ENCODE data around the gene ACSS1.

ACSS1 gene

GRCh38 chr20:25058051-25058846, at the start of gene ACSS1:
ACSS1 (minus strand) TSS chr20:25058139; CDS start chr20:25058102, 37 bp downstream.
- in situ Hi-C loops (cut with MboI; ENCODE audit: low sequenced_read_pairs), result no loop called here

GRCh38 chr20:25103526-25103925, 45.6 kb upstream of the ACSS1 start:
- in situ Hi-C loops (cut with MboI; ENCODE audit: low sequenced_read_pairs), result no loop called here

- in situ Hi-C loops (cut with MboI; ENCODE audit: low sequenced_read_pairs), result no loop called here
These were observed 43.0 kb upstream of the ACSS1 start for GRCh38 chr20:25100914-25101313.

- in situ Hi-C loops (cut with MboI; ENCODE audit: low sequenced_read_pairs), result no loop called here
These were observed 41.7 kb upstream of the ACSS1 start for GRCh38 chr20:25099601-25100140.

DNA sequence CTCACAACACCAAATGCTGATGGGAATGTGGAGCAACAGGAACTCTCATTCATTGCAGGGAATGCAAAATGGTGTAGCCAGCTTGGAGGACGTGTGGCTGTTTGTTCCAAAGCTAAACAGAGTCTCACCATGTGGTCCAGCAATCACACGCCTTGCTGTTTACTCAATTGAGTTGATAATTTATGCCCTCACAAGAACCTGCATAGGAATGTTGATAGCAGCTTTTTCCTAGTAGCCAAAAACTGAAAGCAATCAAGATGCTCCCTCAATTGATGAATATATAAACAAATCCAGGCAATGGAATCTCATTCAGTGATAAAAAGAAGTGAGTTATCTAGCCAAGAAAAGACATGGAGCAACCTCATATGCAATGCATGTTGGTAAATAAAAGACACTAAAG, 39.6 kb upstream of the ACSS1 start:
- in situ Hi-C loops (cut with MboI; ENCODE audit: low sequenced_read_pairs), result no loop called here

DNA sequence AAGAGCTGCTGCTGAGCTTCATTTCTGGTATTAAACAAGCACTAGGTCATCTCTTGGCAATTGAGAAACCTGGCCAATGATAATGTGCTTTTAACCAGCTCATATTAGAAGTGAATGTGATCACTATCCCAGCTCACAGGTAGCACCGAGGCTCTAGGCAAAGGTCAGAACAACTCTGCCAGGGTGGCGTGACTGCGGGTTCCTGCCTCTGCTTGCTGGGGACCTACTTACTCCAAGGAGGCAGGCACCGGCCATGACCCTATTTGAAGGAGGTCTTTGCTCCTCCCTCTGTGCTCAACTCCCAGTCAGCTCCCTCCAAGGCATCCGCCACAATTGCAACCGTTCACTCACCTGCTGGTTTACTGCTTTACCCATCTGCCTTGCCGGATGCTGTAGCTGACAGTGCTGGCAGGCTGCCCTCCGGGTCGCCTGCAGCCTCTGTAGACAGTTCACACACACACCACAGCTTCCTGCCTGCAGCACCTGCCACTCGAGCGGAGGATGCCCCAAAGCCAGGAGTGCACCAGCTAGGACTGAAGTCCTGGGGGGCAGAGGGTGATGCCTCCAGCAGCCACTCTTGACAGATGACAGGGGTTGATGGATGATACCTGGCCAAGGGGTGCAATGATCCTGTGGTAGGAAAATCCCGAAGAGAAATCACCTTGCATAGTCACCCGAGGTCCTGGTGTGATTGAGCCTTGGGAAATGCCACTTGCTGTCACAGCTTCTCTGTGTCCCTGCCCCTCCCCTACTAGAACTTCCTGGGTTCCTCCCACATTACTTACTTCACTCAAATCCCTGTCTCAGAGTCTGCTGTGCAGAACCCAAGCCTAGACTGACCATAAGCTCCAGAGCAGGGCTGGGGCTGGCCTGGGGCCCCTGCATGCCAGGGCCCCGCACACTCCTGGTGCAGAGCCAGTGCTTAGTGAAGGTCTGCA, 32.8 kb upstream of the ACSS1 start:
- in situ Hi-C loops (cut with MboI; ENCODE audit: low sequenced_read_pairs), result no loop called here

DNA sequence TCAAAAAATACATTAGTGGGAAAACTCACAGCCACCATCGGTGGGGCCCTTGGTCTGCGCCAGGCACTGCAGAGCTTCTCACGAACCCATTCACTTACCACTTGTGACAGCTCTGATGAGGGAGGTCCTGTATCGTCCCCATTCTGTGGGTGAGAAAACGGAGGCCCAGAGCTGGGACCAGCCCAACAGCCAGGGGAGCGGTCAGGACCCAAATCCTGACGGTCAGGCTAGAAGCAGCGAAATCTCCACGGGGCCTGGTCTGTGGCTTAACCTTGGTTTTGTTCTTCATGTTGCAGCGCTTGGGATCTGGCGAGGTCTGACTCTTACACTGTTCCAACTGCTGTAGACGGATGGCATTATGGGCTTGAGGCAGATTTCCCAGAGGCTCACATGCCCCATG, 31.7 kb upstream of the ACSS1 start:
- in situ Hi-C loops (cut with MboI; ENCODE audit: low sequenced_read_pairs), result no loop called here

DNA sequence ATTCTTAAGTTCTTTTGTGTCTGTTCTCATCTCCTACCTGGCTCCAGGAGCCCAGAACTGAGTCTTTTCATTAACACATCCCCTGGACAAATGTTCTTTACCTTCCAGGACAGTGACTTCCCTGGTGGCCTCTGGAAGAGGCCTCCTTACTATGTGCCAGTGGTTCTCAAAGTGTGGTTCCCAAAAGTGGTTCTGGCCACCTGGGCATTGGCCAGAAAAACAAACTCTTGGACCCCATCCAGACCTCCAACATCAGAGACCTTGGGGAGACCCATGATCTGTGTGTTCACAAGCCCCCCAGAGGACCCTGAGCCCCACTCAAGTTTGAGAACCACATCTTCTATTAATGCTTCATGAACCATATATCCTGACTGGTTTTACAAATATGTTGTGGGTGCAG, 31.2 kb upstream of the ACSS1 start:
- in situ Hi-C loops (cut with MboI; ENCODE audit: low sequenced_read_pairs), result no loop called here

DNA sequence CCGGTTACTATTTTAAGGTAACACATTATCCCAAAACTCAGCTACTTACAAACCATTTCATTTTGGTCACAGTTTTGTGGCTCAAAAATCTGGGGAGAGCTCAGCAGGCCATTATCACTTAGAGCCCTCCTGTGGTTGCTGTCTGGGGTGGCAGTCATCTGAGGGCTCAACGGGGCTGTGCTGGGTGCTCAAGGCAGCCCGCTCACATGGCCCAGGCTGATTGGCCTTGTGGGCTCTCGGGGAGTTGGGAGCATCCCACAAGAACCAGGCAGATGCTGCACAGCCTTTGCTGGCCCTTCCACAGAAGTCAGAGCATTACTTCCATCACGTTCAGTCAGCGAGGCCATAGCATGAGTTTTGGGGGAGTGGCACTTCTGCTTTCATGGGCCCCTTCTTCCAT, 30.3 kb upstream of the ACSS1 start:
- in situ Hi-C loops (cut with MboI; ENCODE audit: low sequenced_read_pairs), result no loop called here

DNA sequence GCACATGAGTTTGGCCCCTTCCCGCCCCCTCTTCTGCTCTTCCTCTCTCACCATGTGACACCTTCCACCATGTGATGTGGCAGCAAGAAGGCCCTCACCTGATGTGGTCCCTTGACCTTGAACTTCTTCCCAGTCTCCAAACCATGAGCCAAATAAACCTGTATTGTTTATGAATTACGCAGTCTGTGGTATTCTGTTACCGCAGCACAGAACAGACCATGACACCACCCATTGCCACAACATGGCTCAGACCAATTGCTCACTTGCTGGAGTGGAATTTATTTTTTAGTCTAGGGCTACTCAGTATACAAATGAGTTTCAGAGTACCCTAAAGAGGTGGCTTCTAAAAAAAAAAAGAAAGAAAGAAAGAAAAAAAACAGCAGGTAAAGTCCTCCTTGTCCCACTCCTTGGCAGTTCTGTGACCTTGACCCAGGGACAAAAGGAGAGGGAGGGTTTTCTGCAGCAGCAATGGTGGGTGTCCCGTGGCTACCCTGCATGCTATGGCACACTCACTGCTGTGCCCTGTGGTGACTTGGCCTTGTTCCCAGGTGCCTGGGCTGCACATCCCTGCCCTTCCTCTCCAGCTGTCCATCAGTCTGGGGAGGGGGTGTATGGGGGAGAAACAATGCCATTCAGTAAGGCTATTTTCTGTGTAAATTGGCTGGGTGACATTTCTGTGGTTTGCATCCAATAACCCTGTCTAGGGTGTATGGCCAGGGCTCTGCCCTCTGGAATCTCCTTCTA, 29.4 kb upstream of the ACSS1 start:
- in situ Hi-C loops (cut with MboI; ENCODE audit: low sequenced_read_pairs), result no loop called here

DNA sequence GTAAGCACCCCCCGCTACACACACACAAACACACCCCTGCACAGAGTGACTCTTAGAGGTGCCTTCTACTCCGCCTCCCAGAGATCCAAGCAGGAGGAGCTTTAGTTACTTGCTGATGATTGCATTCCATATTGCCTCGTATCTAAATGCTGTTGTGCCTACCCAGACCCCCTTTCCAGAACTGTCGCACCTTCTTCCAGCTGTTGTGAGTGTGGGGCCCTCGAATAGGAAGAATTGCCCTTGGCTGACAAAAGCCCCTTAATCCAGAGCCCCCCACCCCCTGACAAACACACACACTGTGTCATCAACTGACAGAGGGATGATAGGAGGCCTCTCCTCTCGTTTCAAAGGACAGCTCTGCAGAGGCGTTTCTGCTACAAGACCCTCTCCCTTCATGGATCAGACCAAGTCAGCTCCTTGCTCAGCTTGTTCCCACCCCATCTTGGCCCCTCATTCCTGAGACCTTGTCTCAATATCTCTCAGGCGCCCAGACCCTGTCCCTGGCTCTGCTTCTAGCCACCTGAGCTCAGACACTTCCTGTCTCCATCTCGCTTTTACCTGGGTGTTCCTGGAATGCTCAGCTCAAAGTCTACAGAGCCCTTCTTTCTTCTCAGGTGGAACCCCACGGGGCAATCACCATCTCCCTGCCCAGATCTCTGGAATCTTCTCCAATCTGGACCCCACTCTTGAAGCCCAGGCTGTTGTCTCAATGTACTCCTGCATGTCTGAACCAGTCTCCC, 28.0 kb upstream of the ACSS1 start:
- in situ Hi-C loops (cut with MboI; ENCODE audit: low sequenced_read_pairs), result no loop called here

DNA sequence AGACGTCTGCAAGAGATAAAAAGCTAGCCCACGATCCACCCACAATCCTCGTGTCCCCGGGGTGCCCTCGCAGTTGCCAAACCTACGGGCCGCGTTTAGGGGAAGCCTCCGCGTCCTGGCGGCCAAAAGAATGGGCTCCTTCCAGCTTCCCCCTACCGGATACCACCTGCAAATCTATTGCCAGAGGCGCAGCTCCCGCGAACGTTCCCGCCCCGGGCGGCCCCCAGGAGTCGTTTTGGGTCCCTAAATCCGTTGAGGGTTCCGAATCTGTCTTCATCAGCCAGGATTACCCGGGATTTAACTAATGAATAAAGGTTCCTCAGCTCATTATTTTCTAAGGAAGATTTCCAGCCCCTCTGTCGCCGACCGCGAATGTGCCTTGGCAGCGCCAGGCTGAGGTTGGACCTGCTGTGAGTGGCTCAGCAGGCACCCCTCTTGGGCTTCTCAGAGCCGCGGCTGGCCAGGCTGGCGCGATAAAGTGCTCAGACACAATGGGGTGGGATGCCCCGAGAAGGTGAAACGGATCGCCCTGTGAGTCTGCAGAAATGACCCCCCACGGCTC, 26.8 kb upstream of the ACSS1 start:
- in situ Hi-C loops (cut with MboI; ENCODE audit: low sequenced_read_pairs), result no loop called here

- in situ Hi-C loops (cut with MboI; ENCODE audit: low sequenced_read_pairs), result no loop called here
These were observed 26.1 kb upstream of the ACSS1 start for GRCh38 chr20:25083773-25084625.

- in situ Hi-C loops (cut with MboI; ENCODE audit: low sequenced_read_pairs), result no loop called here
These were observed 25.3 kb upstream of the ACSS1 start for GRCh38 chr20:25083141-25083772.

DNA sequence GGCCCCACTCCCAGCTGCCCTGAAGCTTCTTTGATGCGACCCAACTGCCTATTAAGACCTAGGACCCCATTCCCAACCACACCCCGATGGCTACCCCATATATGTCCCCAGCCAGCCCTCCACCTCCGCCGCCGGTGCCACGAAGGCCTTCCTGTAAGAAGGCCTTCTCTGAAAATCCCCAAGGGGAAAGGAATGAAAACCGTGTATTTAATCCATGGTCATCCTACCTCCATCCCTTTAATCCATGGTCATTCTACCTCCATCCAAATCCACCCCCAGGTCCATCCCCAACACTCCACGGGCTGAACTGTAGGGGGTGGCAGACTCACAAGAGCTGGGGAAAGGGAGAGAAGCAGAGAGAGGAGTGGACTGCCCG, 24.5 kb upstream of the ACSS1 start:
- in situ Hi-C loops (cut with MboI; ENCODE audit: low sequenced_read_pairs), result no loop called here

DNA sequence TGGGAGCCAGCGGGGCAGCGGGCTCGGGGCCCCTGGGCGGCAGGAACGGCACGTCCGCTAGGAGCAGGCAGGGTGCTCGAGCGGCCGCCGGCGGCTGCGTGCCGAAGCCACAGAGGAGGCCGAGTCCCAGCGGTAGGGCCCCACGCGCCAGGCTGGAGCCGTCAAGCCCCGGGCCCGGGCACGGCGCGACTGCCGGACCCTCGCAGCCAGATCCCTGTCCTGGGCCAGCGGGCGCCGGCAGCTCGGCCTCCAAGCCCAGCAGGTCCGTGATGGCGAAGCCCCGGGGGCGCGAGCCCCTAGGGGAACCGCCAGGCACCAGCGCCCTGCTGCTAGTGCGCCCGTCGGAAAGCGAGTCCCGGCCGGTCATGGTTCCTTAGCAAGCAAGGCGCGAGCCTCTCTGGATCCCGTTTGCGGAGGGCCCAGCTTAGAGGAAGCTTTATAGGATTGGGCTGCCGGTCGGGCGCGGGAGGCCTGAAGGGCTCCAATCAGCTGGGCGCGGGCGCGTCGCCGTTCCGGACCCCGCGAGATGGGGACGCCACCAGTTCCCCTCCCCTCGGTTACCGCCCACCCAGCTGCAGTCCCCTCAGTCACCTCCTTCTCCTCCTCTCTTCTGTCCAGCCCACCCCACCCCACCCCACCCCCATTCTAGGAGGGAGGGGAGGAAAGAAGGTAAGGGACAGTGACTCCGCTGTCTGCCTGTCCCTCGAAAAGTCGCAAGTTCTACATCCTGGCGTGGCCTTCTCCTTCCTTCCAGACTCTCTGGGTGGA, 24.0 kb upstream of the ACSS1 start, which contains the start of gene VSX1:
Gene VSX1, minus strand, starts transcription at position 412 of the 768 bp plus-strand sequence. Its CDS starts 45 bp downstream, at position 367.
- in situ Hi-C loops (cut with MboI; ENCODE audit: low sequenced_read_pairs), result no loop called here

GRCh38 chr20:25081065-25081729, 23.3 kb upstream of the ACSS1 start:
- in situ Hi-C loops (cut with MboI; ENCODE audit: low sequenced_read_pairs), result no loop called here
